HG03378 (cell line): ENCODE results near the gene FKBP5.
A peak's percentile ranks its signal among the peaks of the same experiment; 100 is the strongest.
"Not testable (repeated sequence)": the region's sequence is repeated elsewhere in the genome, so short reads cannot be mapped to it uniquely, and the experiment has no call there.

ENCODE experiments used
- ATAC-seq: cut with Tn5 transposase; IDR thresholded peaks from one replicate; pipeline ENCODE4 v1.9.1; 2021; ENCODE audit warnings: mild to moderate bottlenecking, moderate library complexity; ENCODE audit not compliant: unreplicated experiment

The FKBP5 gene

DNA sequence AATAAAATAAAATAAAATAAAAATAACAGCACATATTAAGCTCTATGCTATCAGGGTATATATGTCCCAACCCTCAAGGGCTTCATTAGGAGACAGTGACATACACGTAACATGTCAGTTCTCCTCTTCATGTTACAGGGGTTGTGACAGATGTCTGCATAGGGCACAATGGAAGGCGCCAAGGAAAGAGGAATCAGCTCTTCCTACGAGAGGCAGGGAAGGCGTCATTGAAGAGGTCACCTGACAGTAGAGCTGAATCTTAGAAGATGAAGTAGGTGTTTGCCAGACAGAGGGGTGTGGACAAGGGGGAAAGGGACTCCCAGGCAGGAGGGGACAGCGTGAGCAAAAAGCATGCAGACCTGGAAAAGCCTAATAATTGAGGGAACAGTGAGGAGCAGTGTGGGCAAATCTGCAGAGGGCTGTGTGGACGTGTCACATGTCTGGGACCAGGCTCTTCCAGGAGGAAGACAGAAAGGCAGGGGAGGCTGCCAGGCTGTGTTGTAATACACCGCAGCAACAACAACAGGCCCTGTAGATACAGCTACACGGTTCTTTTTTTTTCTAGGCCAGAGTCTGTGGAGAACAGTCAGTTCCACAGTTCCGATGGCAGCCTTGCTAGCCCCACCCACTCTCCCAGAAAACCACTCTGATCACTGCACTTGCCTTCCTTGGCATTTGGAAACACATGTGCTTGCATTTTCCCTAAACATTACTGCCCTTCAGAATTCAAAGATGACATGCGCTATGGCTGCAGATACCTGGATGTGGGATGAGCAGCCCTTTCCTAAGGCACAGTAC is 2.5 kb upstream of the FKBP5 start:
- no peak for ATAC-seq

DNA sequence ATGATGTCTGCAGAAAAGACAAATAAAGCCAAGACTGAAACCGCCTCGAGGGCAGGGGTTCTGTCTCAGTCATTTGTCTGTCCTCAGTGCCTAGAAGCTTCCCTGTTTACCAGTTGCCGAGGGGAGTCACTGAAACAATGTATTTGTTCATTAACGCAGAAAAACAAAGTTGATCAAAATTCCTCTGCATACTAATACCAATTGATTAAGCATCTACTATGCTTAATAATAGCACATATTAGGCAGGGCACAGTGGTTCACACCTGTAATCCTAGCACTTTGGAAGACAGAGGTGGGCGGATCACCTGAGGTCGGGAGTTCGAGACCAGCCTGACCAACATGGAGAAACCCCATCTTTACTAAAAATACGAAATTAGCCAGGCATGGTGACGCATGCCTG is 1.8 kb upstream of the FKBP5 start:
- ATAC-seq: no peak

- ATAC-seq: not testable (repeated sequence)
Observed at GRCh38 chr6:35690006-35690405, 1.3 kb upstream of the FKBP5 start.

GRCh38 chr6:35687658-35688604 is 784 bp downstream of the FKBP5 start:
- ATAC-seq: peak; percentile 27

- ATAC-seq: no peak
Observed at GRCh38 chr6:35686873-35687555, 1.7 kb downstream of the FKBP5 start.

GRCh38 chr6:35686436-35686835 is 2.3 kb downstream of the FKBP5 start:
- no peak for ATAC-seq

DNA sequence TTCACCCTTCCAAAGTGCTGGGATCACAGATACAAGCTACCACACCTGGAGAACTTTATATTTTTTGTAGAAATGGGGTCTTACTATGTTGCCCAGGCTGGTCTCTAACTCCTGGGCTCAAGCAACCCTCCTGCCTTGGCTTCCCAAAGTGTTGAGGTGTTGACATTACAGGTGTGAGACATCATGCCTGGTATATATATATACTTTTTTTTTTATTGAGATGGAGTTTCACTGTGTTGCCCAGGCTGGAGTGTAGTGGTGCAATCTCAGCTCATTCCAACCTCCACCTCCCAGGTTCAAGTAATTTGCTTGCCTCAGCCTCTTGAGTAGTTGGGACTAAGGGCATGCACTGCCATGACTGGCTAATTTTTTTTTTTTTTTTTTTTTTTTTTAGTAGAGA is 5.4 kb downstream of the FKBP5 start:
- no peak for ATAC-seq

DNA sequence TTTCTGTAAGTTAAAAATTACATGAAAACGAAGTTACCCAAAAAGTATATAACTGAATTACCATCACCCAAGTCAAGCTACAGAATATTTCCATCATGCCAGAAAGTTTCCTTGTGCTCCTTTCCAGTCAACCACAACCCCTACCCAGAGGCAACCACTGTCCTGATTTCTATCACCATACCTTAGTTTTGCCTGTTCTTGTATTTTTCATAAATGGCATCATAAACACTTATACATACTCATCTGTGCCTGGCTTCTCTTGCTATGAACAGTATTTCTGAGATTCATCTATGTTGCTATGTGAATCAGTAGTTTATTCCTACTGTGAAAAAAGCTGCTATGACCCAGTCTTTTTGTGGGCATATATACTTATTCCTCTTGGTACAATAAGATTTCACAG is 7.4 kb downstream of the FKBP5 start:
- ATAC-seq: no peak

DNA sequence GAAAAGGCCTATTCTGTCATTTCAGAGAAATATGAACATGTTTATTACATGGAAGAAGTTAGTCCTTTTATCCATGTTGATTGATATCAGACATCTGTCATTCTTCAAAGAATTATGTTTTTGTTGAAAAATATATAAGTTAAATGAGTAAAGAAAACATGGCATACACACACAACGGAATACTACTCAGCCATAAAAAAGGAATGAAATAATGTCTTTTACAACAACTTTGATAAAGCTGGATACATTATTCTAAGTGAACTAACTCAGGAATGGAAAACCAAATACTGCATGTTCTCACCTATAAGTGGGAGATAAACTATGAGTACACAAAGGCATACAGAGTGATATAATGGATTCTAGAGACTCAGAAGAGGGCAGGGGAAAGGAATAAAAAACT is 9.3 kb downstream of the FKBP5 start:
- ATAC-seq: no peak

GRCh38 chr6:35678814-35679213 is 9.9 kb downstream of the FKBP5 start:
- no peak for ATAC-seq

DNA sequence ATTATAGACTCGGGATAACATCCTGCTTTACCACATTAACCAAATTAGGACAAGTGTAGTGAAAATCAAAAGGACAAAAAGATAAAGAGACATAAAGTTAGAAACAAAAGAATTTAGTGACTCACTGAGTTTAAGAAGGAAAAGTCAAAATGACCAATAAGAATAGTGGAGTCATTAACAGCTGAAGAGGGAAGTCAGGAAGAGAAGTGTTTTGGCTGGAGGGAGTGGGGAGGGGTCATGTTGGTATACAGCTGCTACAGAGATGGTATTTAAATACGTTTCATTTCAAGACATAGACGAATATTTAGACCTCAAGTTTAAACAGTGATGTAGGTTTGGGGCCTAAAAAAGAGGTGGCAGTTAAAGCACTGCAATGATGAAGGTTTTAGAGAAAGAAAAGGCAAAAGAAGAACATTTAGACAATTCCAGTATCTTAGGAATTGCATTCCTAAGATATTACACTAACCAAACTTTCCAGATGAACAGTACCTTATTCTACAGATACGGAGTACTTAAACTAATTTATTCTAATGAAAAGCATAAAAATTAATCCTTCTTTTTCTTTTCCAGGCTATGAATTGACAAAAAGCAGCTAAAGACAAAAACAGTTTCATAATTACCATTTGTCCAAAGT is 10.6 kb downstream of the FKBP5 start:
- no peak for ATAC-seq

DNA sequence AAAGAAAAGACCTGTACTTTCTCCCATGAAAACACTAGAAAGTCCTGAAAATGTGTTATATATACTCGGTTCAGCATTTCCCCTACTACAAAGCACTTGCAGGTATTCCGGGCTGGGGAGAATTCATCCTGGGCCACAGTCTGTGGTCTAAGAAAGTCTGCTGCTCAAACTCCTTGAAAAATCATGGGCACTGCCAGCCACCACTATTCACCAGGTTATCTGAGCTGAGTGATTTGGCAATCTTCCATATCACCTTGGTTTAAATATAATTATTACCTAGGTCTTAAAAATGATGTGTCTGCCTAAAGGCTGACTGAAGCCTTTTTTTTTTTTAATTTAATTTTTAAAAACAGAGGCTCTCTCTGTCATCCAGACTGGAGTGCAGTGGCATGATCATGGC is 11.3 kb downstream of the FKBP5 start:
- ATAC-seq: no peak

DNA sequence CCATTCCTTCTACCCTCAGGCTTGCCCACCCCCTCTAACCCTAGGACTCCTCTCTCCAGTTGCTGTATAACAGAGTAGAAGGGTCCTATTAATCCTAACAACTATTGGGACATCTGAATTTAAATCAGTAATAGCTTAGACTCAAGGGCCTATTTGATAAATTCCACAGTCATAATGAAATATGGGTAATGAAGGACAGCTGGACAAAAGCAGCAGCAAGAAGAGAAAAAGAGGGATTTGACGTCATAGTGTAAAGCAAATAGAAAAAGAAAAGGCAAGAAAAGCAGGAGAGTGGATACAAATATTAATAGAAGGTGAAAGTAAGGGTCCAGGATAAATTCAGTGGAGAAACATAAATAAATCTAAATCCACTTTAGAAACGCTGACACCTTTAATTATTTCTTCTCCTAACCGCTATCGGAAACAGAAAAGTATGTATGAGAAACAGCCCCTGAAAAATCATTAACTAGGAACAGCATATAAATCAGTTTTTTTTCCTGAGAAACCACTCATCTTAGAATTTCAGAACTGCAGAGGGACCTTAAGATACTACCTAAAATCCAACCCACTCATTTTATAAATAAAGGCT is 12.8 kb downstream of the FKBP5 start:
- no peak for ATAC-seq

- no peak for ATAC-seq
Observed at GRCh38 chr6:35674594-35674993, 14.1 kb downstream of the FKBP5 start.

GRCh38 chr6:35673755-35674154 is 15.0 kb downstream of the FKBP5 start:
- ATAC-seq: no peak

DNA sequence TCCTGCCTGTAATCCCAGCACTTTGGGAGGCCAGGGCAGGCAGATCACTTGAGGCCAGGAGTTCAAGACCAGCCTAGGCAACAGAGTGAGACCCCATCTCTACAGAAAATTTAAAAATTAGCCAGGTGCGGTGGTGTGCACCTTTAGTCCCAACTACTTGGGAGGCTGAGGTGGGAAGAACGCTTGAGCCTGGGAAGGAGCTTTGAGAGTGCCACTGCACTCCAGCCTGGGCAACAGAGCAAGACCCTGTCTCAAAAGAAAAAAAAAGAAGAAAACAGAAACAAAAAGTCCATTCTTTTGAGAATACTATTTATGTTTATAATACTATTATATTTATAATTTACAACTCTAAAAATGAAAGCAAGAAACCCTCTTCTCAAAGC is 15.4 kb downstream of the FKBP5 start:
- not testable (repeated sequence) for ATAC-seq

GRCh38 chr6:35670453-35670852 is 18.3 kb downstream of the FKBP5 start:
- ATAC-seq: not testable (repeated sequence)

DNA sequence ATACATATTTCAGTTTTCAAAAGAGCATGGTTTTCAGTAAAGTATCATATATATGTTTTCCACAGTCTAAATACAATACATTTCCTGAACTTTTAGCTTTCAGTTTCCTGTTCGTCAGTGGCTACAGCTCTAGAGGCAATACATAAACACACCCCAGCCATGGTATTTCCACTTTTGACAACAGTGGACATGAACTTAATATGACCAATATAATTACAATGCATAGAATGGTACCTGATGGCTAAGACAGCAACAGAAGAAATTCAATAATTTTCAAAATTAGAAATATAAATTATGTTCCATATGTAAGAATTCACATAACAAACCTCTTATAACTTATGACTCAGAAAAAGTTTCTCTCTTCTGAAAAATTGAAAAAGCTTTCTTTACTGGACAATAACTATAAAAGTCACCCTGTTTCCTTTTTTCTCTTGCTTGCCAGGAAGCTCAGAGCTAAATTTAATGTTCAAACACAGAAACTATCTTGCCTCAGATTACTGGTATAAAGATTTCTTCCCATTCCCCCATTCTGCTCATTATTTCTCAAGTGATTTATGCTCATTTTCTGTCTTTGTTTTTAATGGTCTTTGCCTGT is 19.2 kb downstream of the FKBP5 start:
- ATAC-seq: no peak

- no peak for ATAC-seq
Observed at GRCh38 chr6:35668744-35669450, 19.8 kb downstream of the FKBP5 start.

DNA sequence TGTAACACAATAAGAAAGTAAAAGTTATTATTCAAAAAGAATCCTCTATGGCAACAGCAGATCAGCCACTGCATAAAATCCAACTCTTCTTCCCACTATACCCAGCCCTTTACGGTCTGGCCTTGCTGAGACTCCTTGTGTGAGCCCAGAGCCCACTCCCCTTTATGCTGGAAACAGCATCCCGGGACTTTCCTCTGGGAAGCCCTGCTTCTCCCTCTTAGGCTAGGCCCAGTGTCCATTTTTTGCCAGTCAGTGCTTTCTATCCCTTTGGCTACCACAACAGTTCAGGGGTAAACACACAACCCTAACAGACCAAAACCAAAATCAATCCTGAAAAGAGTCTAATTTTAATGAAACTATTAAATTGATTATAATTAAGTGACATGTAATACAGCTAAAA is 20.6 kb downstream of the FKBP5 start:
- ATAC-seq: no peak
